Measurements from ENCODE around the gene CNKSR3.

The CNKSR3 gene

GRCh38 chr6:154453329-154453728 lies 57.2 kb downstream of the CNKSR3 start:
- DNase-seq (ENCODE audit: low read depth) = no peak

GRCh38 chr6:154450498-154450897 lies 60.0 kb downstream of the CNKSR3 start:
- no peak for DNase-seq (ENCODE audit: low read depth)

GRCh38 chr6:154448448-154449096 lies 61.9 kb downstream of the CNKSR3 start:
- DNase-seq (ENCODE audit: low read depth) = no peak

- DNase-seq (ENCODE audit: low read depth) = no peak
Observed at GRCh38 chr6:154447954-154448353, 62.5 kb downstream of the CNKSR3 start.

GRCh38 chr6:154446984-154447383 lies 63.5 kb downstream of the CNKSR3 start:
- no peak for DNase-seq (ENCODE audit: low read depth)

- DNase-seq (ENCODE audit: low read depth) = no peak
Observed at GRCh38 chr6:154445417-154445816, 65.1 kb downstream of the CNKSR3 start.

- DNase-seq (ENCODE audit: low read depth) = no peak
Observed at GRCh38 chr6:154441995-154442310, 68.5 kb downstream of the CNKSR3 start.

- no peak for DNase-seq (ENCODE audit: low read depth)
Observed at GRCh38 chr6:154440422-154441043, 70.0 kb downstream of the CNKSR3 start.

GRCh38 chr6:154440022-154440421 lies 70.5 kb downstream of the CNKSR3 start:
- no peak for DNase-seq (ENCODE audit: low read depth)

- no peak for DNase-seq (ENCODE audit: low read depth)
Observed at GRCh38 chr6:154438882-154439415, 71.5 kb downstream of the CNKSR3 start.

GRCh38 chr6:154435400-154435945 lies 75.0 kb downstream of the CNKSR3 start:
- DNase-seq (ENCODE audit: low read depth) = no peak

GRCh38 chr6:154434662-154435061 lies 75.8 kb downstream of the CNKSR3 start:
- no peak for DNase-seq (ENCODE audit: low read depth)

GRCh38 chr6:154433477-154434241 lies 76.8 kb downstream of the CNKSR3 start:
- no peak for DNase-seq (ENCODE audit: low read depth)

- DNase-seq (ENCODE audit: low read depth) = no peak
Observed at GRCh38 chr6:154432533-154433476, 77.7 kb downstream of the CNKSR3 start.

- no peak for DNase-seq (ENCODE audit: low read depth)
Observed at GRCh38 chr6:154430481-154430919, 80.0 kb downstream of the CNKSR3 start.

- DNase-seq (ENCODE audit: low read depth) = no peak
Observed at GRCh38 chr6:154429711-154430110, 80.8 kb downstream of the CNKSR3 start.

GRCh38 chr6:154428897-154429296 lies 81.6 kb downstream of the CNKSR3 start:
- no peak for DNase-seq (ENCODE audit: low read depth)

- DNase-seq (ENCODE audit: low read depth) = no peak
Observed at GRCh38 chr6:154427446-154427845, 83.0 kb downstream of the CNKSR3 start.

GRCh38 chr6:154426997-154427396 lies 83.5 kb downstream of the CNKSR3 start:
- DNase-seq (ENCODE audit: low read depth) = no peak

GRCh38 chr6:154425034-154425433 lies 85.5 kb downstream of the CNKSR3 start:
- no peak for DNase-seq (ENCODE audit: low read depth)

GRCh38 chr6:154414021-154414813 lies 96.3 kb downstream of the CNKSR3 start:
- DNase-seq (ENCODE audit: low read depth) = no peak
